SHP77 treated with DMSO at 0.1 percent for 48 hours (cell line): ENCODE results near the gene DELE1.
"Not testable (repeated sequence)": the region's sequence is repeated elsewhere in the genome, so short reads cannot be mapped to it uniquely, and the experiment has no call there.

Experiments
- DNase-seq: peaks from one replicate; lab custom pipeline; 2025; lab: John Stamatoyannopoulos, UW

Gene DELE1

DNA sequence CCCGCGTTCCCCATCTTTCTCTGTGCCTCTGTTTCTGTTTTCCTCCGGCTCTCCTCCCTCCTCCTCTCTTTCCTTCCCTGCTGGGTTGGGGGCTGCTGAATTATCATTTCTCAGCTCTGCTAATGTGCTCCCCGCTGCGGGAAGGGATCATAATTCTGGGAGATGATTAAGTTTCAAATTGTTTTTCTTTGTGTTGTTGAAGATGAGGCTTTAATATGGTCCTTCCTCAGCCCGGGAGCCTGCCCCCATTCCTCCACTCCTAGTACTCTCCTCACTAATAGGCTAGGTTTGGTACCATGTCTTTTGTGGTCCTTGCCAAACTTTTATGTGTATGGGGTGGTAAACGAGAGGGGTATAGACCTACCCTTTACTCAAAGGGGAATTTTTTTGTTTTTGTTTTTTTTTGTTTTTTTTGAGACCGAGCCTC is 39.8 kb upstream of the DELE1 start:
- no peak for DNase-seq

DNA sequence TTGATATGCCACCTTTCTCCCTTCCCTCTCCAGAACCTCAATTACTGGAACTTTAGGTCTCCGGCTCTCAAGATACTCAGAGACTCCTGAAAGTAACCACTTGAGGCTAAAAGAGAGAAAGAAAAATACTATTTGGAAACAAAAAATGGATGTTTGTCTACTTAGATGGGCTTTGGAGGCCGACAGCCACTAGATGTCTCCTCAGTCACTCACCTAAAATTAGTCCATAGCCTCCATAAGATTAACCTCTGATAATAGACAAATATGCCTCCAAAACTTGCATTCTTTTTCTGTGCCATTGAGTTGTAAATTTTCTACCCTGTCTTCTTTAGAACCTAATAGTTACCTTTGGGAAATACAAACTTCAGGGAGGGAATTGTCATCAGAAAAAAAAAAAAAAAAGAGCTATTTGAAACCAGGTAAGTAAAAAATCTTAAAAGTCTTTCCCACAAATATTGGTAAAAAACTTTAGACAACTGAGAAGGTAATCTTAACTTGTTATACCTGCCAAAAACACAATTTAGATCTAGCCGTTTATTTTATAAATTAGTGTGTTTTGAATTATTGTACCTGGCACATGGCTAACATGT is 34.3 kb upstream of the DELE1 start:
- no peak for DNase-seq

DNA sequence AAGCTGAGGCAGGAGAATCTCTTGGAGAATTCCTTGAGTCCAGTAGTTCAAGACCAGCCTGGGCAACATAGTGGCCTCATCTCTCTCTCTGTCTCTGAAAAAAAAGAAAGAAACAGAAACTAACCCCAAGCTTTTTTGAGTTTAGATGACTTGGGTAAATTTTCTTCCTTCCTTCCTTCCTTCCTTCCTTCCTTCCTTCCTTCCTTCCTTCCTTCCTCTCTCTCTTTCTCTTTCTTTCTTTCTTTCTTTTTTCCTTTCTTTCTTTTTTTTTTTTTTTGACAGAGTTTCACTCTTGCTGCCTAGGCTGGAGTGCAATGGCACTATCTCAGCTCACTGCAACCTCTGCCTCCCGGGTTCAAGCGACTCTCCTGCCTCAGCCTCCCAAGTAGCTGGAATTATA is 33.2 kb upstream of the DELE1 start:
- not testable (repeated sequence) for DNase-seq

DNA sequence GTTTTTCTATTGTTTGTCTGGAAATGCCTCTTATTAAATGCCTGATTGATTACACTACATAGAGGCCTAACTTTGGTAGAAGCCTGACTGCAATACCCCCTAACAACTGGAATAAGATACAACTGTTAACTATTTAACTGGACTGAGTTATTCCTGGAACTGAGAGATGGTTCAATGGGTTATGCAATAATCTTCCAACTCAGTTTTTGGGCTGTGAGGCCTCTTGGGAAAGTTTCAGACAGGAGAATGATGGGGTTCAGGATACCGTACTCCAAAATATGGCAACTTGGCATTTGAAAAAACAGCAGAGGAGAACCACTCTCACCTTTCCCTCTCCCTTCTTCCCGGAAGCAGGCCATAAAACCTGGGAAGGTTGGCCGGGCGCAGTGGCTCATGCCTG is 26.2 kb upstream of the DELE1 start:
- no peak for DNase-seq

DNA sequence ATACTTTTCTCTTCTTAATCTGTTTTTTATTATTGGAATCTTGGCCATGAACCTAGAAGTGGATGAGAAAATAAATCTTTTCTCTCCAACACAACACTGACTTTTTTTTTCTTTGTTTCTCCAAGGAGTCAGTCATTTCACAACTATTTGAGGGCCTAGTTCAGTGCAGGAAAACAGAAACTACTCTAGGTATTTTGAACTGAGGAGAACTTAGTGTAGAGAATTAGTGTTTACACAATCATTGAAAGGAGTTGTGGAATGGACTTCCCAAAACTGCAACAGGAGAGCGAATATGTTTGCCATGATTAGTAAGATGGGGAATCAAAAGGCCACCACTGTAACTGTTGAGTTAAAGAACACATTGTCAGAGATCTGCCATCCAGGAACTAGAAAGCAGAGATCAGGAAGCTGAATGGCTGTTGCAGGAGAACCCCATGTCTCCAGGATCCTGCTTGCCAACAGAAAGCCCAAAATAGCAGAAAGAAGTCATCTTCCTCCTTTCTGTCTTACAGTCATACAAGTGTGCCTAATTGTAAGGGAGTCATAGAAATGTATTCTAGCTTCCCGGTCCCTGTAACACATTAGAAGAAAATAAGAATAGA is 25.1 kb upstream of the DELE1 start:
- DNase-seq = no peak

DNA sequence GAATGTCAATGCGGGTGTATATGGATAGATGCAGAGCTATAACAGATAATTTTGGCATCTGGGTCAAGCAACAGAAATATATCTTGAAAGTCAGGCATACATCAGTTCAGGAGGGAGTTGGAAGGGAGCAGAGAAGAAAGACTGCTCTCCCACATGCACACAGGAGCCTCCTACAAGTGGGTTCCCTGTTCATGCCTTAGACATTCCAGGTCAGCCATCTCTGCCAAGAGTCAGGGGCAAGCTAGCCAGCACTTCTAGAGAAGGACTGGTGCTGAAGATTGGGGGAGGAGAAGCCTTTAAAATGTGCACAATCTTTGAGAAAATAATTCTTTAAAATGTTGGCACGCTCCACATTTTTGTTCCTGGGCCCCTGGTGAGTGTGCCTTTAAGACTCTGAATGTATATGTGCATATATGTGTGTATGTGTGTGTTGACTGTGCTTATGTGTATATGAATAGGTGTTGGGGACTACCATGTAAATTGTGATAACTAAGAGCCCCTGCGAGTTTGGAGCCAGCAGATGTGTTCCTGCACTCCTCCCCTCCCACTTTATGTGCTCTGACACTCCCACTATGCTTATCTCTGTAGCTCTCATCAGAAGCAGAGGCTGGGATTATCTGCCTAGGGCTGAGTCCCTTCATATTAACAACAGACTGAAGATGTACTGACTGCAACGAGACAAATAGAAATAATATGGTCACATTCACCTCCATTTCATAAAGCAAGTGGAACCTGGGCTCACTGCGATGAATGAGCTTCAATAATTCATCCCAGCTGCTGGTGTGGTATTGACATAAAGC is 21.5 kb upstream of the DELE1 start:
- no peak for DNase-seq

DNA sequence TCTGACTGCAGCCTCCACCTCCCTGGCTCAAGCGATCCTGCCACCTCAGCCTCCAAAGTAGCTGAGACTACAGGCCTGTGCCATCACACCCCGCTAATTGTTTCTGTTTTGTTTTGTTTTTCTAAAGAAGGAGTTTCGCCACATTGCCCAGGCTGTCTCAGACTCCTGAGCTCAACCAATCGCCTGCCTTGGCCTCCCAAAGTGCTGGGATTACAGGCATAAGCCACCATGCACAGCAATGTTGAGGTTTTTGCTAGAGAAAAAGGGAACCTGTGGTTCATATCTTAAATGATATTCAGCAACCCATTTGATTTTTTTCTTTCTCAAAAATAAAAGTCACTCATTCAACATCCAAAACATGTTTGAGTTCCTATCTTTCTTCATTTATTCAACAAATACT is 20.4 kb upstream of the DELE1 start:
- DNase-seq = no peak

DNA sequence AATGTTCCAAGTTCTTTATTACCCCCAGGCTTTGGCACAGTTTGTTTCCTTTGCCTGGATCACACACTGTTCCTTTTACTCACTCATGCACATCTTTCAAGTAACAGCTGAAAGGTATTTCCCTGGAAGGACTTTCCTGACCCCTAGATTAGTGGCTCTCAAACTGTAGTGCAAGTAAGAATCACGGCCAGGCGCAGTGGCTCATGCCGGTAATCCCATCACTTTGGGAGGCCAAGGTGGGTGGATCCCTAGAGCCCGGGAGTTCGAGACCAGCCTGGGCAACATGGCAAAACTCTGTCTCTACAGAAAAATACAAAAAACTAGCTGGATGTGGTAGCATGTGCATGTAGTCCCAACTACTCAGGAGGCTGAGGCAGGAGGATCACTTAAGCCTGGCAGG is 19.1 kb upstream of the DELE1 start:
- DNase-seq = no peak

DNA sequence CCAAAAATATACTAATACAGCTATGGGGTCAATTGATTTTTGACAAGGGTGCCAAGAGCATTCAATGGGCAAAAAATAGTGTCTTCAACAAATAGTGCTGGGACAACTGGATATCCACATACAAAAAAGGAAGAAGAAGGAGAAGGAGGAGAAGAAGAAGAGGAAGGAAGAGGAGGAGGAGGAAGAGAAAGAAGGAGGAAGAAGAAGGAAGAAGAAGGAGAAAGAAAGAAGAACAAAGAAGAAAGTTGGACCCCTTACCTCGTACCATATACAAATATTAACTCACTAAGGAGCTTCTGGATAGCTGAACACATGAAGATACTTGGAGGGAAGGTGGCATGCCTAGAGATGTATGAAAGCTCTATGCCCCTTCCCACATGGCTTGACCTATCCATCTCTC is 17.2 kb upstream of the DELE1 start:
- no peak for DNase-seq

DNA sequence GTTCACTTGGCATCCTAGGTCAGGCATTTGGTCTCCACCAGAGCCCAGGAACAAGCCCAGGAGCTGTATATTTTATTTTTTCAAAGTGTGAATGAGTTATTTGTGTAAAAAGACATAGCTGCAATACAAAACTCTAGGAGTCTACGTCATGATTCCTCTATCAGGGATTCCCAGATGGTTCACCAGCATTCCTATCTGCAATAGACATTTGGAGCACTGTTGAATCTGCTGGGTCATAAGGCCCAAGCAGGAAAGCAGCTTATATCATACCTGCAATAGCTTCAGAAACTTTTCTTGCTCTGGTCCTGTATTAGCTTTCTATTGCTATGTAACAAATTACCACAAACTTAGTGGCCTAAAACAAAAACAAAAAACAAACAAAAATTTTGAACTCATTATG is 16.7 kb upstream of the DELE1 start:
- no peak for DNase-seq

DNA sequence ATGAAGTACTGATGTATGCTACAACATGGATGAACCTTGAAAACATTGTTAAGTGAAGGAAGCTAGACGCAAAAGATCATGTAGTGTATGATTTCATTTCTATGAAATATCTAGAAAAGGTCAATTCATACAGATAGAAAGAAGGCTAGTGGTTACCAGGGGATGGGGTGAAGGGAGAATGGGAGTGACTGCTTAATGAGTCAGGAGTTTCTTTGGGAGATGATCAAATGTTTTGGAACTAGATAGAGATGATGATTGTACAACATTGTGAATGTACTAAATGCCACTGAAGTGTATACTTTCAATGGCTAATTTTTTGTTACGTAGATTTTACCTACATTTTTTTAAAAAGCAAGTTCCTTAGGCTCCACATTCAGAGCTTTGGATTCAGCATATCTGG is 14.9 kb upstream of the DELE1 start:
- no peak for DNase-seq

DNA sequence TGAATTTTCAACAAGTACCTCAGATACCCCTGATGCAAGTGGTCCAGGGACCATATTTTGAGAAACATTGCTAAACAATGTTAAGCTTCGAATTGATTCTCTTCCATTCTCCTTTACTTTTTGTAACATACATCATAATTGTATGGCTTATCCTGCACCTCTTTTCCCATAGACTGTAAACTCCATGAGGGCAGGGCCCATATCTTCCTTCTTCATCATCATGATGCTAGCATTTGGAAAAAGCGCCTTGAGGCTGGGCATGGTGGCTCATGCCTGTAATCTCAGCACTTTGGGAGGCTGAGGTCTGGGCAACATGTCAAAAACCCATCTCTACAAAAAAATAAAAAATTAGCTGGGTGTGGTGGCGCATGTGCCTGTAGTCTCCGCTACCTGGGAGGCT is 14.5 kb upstream of the DELE1 start:
- no peak for DNase-seq

DNA sequence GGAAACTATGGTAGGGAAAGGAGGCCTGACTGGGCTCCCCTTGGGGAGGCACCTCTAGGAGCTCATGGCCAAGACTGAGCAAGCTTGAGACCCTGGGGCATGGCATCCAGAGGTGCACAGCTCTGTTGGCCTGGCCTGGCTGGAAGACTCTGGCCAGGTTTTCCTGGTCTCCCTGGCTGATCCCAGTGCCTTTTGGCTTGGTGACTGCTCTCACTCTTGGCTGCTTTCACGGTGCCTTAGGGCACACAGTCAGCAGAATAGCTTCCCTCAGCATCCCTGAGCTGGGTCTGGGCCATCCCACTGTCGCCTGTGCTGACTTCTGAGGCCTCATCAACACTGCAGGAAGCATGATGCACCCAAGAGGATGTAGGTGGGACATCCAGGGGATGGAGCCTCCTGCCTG is 13.4 kb upstream of the DELE1 start:
- DNase-seq = no peak

DNA sequence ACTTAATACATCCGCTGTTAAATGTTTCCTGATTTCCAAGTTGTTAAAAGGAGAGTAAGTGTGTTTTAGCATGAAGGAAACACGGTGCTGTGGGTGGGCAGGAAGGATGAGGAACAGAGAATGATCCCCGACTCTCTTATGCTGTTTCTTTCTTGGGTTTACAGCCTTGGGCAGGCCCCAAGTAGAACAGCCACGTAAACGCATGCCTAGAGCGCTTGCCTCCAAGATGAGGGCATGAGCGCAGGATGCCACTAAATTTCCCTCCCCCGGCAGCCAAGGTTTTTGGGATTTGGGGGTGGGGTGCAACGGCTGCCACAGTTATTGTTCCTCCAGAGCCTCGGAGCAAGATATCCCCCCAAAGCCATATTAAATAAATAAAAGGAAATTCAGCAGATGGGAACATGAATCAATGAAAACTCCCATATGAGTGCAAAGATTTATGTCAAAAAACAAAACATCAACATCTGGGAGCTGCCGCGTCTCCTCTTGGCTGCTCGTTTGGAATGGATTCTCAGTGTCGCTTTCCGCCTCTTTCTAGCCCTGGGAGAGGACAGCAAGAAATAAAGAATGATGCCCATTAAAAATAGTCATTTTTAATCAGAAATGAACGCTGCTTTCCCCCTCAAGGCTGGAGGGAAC is 10.0 kb upstream of the DELE1 start:
- DNase-seq = no peak

DNA sequence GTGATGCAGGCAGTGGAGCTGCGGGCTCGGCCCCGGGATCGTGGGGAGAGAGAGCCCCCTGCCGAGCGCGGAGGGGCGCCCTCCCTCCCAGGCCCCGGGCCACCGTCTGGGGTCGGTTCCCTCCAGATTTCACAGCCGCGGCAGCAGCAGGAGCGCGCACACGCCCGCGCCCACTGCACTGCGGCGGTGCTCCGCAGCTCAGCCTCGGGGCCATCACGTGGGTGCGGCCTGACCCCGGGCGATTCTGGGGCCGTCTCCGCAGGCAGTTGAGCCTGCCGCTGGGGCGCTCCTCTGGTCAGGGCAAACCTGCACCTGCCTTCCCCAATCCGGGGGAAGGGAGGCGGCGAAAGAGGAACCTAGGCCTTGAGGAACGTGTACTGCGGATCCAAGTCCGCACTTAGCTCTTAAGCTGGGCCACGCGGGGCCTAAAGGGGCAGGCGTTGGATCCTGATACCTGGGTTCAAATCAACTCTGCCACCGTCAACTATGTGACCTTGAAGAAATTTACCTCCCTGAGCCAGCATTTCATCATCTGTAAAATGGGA is 9.4 kb upstream of the DELE1 start:
- no peak for DNase-seq

DNA sequence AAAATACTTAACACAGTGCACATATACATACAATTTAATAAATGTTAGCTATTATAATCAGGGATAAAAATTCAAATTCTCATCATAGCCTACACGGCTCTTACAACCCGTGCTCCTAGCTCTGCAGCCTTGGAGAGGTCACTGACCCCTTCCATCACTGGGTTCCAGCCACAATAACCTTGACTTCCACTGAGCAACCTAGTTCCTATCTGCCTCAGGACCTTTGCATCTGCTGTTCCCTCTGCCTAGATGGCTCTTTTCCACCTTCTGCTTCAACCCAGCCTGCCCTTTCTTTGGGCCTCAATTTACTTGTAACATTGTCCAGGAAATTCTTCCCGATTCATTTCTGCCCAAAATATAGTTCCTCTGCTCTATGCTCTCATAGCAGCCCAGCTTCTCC is 8.9 kb upstream of the DELE1 start:
- no peak for DNase-seq

DNA sequence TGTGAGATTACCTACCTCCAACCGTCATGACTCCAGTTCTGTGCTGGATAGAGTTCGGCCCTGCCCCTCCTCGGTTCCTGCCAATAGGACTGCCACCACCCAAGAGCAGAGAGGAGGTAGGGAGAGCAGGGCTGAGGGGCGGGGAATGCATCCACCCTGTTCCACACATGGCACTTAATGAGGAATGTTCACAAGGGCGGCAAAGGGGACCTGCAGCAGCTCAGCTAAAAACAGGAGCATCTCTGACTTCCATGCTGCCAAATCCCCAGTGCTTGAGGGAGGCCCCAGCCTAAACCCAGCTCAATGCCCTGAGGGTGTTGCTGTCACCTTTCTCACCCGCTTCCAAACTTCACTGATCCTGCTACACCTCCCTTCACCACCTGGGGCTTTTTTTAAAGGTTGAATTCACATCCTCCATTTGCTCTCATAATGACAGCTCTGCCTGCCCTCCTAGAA is 7.8 kb upstream of the DELE1 start:
- DNase-seq = no peak

DNA sequence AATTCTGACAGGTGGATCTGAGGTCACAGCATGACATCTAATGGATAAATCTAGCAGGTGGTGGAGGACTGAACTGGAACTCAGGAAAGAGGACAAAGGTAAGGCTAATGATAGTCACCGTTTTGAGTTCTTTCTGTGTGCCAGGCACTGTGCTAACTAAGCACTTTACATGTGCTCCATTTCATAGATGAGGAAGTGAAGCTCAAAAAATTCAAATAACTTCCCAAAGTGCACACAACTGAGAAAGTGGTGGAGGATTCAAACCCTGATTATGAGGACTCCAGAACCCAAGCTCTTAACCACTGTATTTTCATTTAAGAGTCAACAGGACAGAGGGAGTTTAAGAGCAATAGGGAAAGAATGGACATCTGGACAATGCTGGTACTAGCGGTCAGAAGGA is 7.1 kb upstream of the DELE1 start:
- DNase-seq = no peak

DNA sequence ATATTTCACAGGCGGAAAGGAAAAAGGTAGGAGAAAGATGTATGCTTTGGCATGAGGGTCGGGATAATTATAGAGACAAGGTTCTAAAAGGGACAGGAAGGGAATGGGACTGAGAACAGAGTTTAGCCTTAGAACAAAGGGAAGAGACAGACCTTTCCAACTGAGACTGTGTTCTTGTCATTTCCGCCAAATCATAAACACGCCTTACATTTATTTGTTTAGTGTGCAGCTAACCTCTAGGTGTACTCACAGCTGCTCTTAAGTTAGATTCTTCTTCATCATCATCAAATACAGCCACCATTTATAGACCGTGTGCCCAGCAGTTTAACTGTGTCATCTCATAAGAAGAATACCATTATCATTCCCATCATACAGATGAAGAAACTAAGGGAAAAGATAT is 5.9 kb upstream of the DELE1 start:
- no peak for DNase-seq

DNA sequence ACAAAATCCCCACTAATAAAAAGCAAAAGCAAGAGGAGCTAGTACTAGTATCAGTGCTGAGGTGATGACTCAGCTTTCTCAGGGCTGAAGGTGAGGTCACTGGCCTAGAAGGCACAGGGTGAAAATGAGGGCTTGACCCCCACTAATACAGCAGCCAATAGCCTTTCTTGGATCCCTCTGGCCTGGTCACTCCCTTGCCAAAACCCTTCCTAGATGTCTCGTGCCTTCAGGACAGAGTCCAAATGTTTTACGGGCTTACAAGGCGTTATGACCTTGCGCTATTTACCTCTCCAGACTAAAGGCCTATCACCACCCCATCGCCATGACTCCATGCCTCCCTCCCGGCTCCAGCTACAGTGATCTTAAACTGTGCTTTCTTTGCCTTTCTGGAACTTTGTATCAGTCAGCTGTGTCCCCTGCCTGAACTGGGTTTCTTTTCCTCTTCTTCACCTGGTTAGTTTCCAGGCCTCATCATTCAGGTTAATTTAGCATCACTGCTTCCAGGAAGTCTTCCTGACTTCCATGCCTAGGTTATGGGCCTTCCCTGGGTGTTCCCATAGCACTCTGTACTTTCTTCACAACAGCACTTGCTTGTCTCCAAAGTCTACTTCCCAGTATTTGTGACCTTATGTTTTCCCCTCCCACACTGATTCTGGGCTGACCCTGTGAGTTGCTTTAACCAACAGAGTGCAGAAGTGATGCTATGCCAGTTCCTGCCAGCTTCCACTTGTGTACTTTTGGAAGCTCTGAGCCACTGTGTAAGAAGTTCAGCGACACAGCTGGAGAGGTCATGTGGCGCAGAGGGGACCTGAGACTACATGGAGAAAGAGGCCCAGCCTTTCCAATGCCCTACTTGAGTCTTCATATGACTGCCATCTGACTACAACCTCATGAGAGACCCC is 4.2 kb upstream of the DELE1 start:
- no peak for DNase-seq

DNA sequence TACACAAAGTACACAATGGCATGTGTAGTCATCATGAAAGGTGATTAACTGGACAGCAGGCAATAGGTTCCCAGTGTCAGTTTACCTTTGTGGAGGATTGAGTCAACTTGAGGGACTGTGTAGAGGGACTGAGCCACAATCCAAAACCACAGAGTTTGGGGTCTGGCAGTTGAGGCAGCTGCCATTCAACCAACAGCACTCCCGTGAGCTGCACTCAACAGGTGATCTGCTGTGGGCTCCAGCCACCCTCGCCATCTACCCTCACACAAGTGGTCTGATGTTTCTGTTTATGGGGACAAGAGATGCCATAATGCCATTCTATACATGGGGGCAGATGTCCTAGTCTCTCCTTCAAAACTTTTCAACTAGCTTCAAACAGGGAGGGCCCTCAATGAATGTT is 2.9 kb upstream of the DELE1 start:
- DNase-seq = no peak
